ENCODE results near the gene RUVBL2. TPM values are rescaled to one million over a fixed set of nuclear protein-coding genes. Genes with fewer than 3 reads are reported as not detected.
"Not testable (repeated sequence)": the region's sequence is repeated elsewhere in the genome, so short reads cannot be mapped to it uniquely, and the experiment has no call there.

RUVBL2 gene
- total RNA-seq, 1 donor from 2014 or later, result 121 TPM

- FAIRE-seq; DNase-seq (ENCODE audit: low spot score in 2 of 2): not testable (repeated sequence)
Measured at GRCh38 chr19:49038557-49039276, 45.0 kb downstream of the RUVBL2 start.

DNA sequence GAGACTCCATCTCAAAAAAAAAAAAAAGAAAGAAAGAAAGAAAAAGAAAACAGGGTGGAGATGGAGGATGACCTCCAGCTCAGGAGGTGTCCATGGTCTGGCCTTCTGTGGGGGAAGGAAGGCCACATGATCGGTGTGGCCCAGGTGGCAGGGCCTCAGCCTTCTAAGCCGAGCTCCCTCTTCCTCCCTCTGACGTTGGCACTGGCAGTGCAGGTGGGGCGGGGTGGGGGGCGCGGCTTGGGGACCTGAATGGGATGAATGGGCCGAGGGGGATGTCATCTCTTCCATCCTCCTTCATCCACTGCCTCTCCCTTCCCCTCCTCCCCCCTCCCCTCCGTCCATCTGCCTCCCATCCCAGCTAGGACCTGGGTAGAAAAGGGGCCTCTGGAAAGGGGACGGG, 46.0 kb downstream of the RUVBL2 start:
- not testable (repeated sequence) for DNase-seq (ENCODE audit: low spot score in 2 of 2); FAIRE-seq

DNA sequence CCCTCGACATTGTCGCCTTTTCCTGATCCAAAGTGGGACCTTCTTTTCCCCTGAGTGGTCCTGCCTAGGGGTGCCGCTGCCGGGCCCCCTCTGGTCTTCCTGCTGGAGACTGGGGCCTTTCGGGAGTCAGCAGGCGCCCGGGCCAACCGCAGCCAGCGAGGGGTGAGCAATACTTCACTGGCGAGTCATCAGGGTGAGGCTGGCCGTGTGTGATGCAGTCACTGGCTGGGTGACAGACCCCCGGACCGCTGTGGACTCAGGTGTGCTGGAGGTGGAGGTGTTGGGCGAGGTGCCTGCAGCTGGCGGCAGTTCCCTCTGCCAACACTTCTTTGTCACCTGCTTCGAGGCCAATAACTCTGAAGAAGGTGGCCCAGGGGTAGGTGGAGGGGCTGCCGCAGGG, 48.5 kb downstream of the RUVBL2 start:
- FAIRE-seq, result no peak
- DNase-seq (ENCODE audit: low spot score in 2 of 2), result no peak

DNA sequence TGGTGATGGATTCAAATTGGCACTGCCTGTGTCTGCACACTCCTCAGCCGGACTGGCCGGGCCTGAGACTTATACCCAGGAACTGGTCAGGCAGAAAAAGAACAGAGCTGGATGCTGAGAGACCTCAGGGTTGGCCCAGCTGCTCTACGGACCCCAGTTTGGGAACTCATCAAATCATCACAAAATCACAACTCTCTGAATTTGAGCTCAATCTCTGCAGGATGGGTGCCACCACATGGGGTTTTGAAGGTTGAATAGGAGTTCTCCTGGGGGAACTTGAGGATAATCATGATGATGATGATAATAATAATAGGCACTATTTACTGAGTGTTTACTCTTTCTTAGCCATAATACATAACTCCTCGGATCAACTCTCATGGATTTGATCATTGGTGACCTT, 49.0 kb downstream of the RUVBL2 start:
- FAIRE-seq; DNase-seq (ENCODE audit: low spot score in 2 of 2): not testable (repeated sequence)

- not testable (repeated sequence) for FAIRE-seq; DNase-seq (ENCODE audit: low spot score in 2 of 2)
Measured at GRCh38 chr19:49043548-49043947, 49.9 kb downstream of the RUVBL2 start, which contains the start of gene CGB5. CGB5 (plus strand) TSS chr19:49043848; CDS start chr19:49044210, 362 bp downstream.

DNA sequence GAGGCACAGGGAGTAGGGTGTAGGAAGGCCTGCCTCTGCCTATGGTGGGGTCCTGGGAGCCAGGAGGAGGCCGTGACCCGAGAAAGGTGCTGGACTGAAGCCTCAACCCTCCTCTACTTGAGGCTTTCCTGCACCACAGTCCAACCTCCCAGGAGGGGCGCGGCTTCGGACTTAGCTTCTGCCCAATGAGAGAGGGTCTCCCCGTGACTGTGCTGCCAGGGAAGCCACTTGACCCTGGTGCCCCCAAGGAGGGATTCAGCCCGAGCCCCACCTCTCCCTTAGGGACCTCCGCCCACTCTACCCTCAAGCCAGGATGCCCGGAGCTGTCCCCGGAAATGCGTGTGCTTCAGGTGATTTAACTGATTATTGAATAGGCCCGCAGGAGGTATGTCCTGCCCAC, 55.3 kb downstream of the RUVBL2 start, which contains the start of gene CGB8:
Gene CGB8, minus strand, starts transcription at position 101 of the 400 bp plus-strand sequence. CDS start 372 bp downstream, outside the sequence.
- not testable (repeated sequence) for DNase-seq (ENCODE audit: low spot score in 2 of 2); FAIRE-seq

GRCh38 chr19:49049834-49050233, 56.1 kb downstream of the RUVBL2 start:
- FAIRE-seq; DNase-seq (ENCODE audit: low spot score in 2 of 2): not testable (repeated sequence)

DNA sequence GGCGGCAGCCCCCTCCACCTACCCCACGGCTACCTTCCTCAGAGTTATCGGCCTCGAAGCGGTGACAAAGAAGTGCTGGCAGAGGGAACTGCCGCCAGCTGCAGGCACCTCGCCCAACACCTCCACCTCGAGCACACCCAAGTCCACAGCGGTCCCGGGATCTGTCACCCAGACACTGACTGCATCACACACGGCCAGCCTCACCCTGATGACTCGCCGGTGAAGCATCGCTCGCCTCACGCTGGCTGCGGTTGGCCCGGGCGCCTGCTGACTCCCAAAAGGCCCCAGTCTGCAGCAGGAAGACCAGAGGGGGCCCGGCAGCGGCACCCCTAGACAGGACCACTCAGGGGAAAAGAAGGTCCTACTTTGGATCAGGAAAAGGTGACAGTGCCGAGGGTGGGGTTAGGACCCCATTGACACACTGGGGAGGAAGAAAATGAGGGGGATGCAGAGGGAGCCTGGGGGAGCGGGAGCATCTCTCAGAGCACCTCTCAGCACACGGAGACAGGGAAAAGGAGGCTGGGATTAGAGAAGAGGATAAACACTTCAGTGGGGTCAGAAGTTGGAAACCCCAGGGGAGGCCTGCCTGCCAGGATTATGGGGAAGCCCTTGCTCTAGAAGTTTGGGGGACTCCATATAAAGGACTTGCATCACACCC, 56.8 kb downstream of the RUVBL2 start:
- not testable (repeated sequence) for FAIRE-seq; DNase-seq (ENCODE audit: low spot score in 2 of 2)

GRCh38 chr19:49056101-49056901, 62.6 kb downstream of the RUVBL2 start:
- DNase-seq (ENCODE audit: low spot score in 2 of 2) (peak; percentile 68 to 79), FAIRE-seq (no peak)

GRCh38 chr19:49056902-49057596, 63.4 kb downstream of the RUVBL2 start:
- not testable (repeated sequence) for FAIRE-seq; DNase-seq (ENCODE audit: low spot score in 2 of 2)

DNA sequence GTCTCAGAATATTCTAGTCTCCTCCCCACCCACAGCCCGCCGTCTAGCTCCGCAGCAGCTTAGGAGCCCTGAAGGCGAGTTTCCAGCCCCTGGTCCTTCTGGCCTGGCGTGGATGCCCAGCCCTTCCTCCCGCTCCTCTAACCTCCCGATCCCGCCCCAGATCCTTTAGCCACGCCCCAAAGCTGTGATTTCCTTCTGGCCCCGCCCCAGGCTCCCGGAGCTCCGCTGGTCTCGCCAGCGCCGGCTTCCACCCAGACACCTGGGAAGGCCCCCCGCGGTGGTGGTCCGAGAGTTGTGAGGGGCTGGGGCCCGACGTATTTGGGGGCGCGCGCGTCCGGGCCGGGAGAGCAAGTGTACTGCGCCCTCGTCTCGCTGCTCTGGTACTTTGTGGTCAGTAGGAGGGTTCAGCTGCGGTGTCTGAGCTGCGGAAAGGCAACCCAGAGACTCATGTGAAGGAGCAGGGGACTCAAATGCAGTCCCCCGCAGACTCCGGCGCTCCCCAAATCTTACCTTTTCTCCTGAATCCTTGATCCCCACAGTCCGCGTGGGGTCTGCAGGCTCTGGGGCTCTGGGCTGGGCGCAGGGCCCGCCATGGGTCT, 64.0 kb downstream of the RUVBL2 start, which contains the start of gene CGB7:
Gene CGB7, minus strand, starts transcription at position 114 of the 599 bp plus-strand sequence. CDS start 2,374 bp downstream, outside the sequence.
- FAIRE-seq (no peak), DNase-seq (ENCODE audit: low spot score in 2 of 2) (peak; percentile 51 to 73)

- FAIRE-seq (no peak), DNase-seq (ENCODE audit: low spot score in 2 of 2) (peak; percentile 20 to 28)
Measured at GRCh38 chr19:49058562-49058961, 64.9 kb downstream of the RUVBL2 start.

- DNase-seq (ENCODE audit: low spot score in 2 of 2), result no peak
- FAIRE-seq, result no peak
Measured at GRCh38 chr19:49059053-49059452, 65.4 kb downstream of the RUVBL2 start.

DNA sequence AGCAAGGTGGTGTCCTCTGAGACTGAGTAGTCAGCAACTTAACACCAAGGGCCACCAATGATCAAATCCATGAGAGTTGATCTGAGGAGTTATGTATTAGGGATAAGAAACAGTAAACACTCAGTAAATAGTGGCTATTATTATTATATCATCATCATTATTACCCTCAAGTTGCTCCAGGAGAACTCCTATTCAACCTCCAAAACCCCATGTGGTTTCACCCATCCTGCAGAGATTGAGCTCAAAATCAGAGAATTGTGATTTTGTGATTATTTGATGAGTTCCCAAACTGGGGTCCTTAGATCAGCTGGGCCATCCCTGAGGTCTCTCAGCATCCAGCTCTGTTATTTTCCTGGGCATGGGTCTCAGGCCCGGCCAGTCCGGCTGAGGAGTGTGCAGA, 67.3 kb downstream of the RUVBL2 start:
- FAIRE-seq (no peak), DNase-seq (ENCODE audit: low spot score in 2 of 2) (no peak)

GRCh38 chr19:49061445-49061844, 67.8 kb downstream of the RUVBL2 start:
- FAIRE-seq, result no peak
- no peak for DNase-seq (ENCODE audit: low spot score in 2 of 2)

DNA sequence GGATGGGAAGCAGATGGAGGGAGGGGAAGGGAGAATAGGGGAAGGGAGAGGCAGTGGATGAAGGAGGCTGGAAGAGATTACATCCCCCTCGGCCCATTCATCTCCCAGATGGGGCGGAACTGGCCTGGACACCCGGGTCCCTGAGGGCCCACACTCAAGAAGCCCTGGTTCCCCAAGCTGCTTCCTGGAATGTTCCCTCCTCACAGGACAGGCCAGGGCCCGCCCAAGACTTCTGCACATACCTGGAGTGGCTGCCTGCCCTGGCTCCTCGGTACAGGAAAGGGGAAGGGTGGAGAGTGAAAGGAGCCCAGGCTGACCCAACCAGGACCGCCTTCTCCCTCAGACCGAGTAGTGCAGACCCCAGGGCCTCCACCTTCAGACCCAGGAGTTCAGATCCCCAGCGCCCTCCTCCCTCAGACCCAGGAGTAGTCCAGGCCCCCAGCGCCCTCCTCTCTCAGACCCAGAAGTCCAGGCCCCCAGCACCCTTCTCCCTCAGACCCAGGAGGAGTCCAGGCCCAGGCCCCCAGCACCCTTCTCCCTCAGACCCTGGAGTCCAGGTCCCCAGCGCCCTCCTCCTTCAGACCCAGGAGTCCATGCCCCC, 70.4 kb downstream of the RUVBL2 start:
- FAIRE-seq (no peak), DNase-seq (ENCODE audit: low spot score in 2 of 2) (no peak)

GRCh38 chr19:49064768-49065611, 71.3 kb downstream of the RUVBL2 start, which contains the start of gene NTF4:
NTF4 (minus strand) TSS chr19:49064818; CDS start chr19:49061997, 2,821 bp downstream.
- DNase-seq (ENCODE audit: low spot score in 2 of 2) (peak in 1 of 2 donors; percentile 31), FAIRE-seq (no peak)
